H1 (cell line): ENCODE data around the gene TMEM63C. TPM values are rescaled to one million over a fixed set of nuclear protein-coding genes. Genes with fewer than 3 reads are reported as not detected.

Source experiments
- CTCF ChIA-PET: fragments of 300-600 bp; sonication (Branson Sonifier 250); formaldehyde crosslinking; loops from one replicate; lab custom pipeline; 2021; ENCODE audit not compliant: partially characterized antibody; lab: Charles Lee
- POLR2A ChIA-PET: fragments of 300-600 bp; sonication (Branson Sonifier 250); formaldehyde crosslinking; loops from one replicate; lab custom pipeline; 2021; ENCODE audit warnings: inconsistent platforms; ENCODE audit not compliant: partially characterized antibody; lab: Charles Lee
- DNase-seq, 2 experiments: peaks; one replicate each; pipeline versions ENCODE4 v3.0.0 to v3.0.0-alpha.2; 2010 to 2022; ENCODE audit warnings: low spot score in 2 of 2, low read depth in 1 of 2, mixed read lengths in 1 of 2
- FAIRE-seq: peaks from 2 replicates; lab custom pipeline; 2011; peaks lifted over from hg19 to GRCh38; lab: Jason Lieb, UNC
- H2AFZ ChIP-seq: 2 replicates; pipeline ENCODE4 v1.8.1; 2012; ENCODE audit warnings: low read length, inconsistent platforms
- H2AK5ac ChIP-seq: 2 replicates; pipeline ENCODE4 v1.6.1; 2013; ENCODE audit warnings: low read depth, low read length
- H2BK120ac ChIP-seq: replicated peaks from 2 replicates; pipeline ENCODE3; 2013; ENCODE audit warnings: low read depth, low read length, inconsistent platforms
- H2BK12ac ChIP-seq: 2 replicates; pipeline ENCODE4 v1.6.1; 2013; ENCODE audit warnings: low read depth, low read length
- H2BK15ac ChIP-seq: 2 replicates; pipeline ENCODE4 v1.6.1; 2013; ENCODE audit warnings: low read length
- H2BK20ac ChIP-seq: 2 replicates; pipeline ENCODE4 v1.6.1; 2013; ENCODE audit warnings: low read length
- H2BK5ac ChIP-seq: 2 replicates; pipeline ENCODE4 v1.6.1; 2013; ENCODE audit warnings: low read depth, low read length
- H3K14ac ChIP-seq: 2 replicates; pipeline ENCODE4 v1.6.1; 2013; ENCODE audit warnings: inconsistent platforms; ENCODE audit not compliant: insufficient read length
- H3K18ac ChIP-seq: 2 replicates; pipeline ENCODE4 v1.6.1; 2013; ENCODE audit warnings: low read length; ENCODE audit errors: extremely low read depth
- H3K23ac ChIP-seq: 2 replicates; pipeline ENCODE4 v1.6.1; 2013; ENCODE audit warnings: inconsistent platforms; ENCODE audit not compliant: insufficient read length
- H3K23me2 ChIP-seq: 2 replicates; pipeline ENCODE4 v1.6.1; 2013; ENCODE audit warnings: low read depth, low read length
- H3K27ac ChIP-seq: 2 replicates; pipeline ENCODE4 v1.6.1; 2011; ENCODE audit warnings: low read depth, low read length, inconsistent platforms
- H3K27me3 ChIP-seq, 4 experiments: replicated peaks in 1 of 4; 1 replicate in 1 of 4; 2 replicates in 3 of 4; pipeline versions ENCODE4 v1.6.1 to v1.8.1; 2011 to 2013; ENCODE audit warnings: low read length in 3 of 4, mild to moderate bottlenecking in 3 of 4, inconsistent platforms in 2 of 4, mixed read lengths in 2 of 4, moderate library complexity in 1 of 4; ENCODE audit not compliant: control insufficient read depth in 3 of 4, insufficient read depth in 3 of 4; ENCODE audit errors: extremely low read depth in 1 of 4
- H3K36me3 ChIP-seq, 4 experiments: 2 replicates each; pipeline versions ENCODE4 v1.6.1 to v1.8.1; 2011 to 2013; ENCODE audit warnings: mild to moderate bottlenecking in 4 of 4, low read length in 3 of 4, moderate library complexity in 2 of 4, control low read depth in 1 of 4, inconsistent platforms in 1 of 4; ENCODE audit not compliant: insufficient read depth in 4 of 4, control insufficient read depth in 2 of 4
- H3K4ac ChIP-seq: replicated peaks from 2 replicates; pipeline ENCODE3; 2013; ENCODE audit warnings: low read length, low read depth, mixed read lengths, inconsistent platforms; ENCODE audit not compliant: insufficient read length
- H3K4me1 ChIP-seq, 4 experiments: replicated peaks in 1 of 4; 1 replicate in 1 of 4; 2 replicates in 3 of 4; pipeline versions ENCODE4 v1.6.1 to v1.8.1; 2011 to 2013; ENCODE audit warnings: low read length in 3 of 4, inconsistent platforms in 2 of 4, mixed read lengths in 1 of 4; ENCODE audit not compliant: insufficient read depth in 4 of 4, control insufficient read depth in 3 of 4
- H3K4me2 ChIP-seq, 2 experiments: 2 replicates each; pipeline versions ENCODE4 v1.6.1 to v1.8.1; 2011 to 2013; ENCODE audit warnings: low read depth in 2 of 2, low read length in 2 of 2, control low read depth in 1 of 2, inconsistent platforms in 1 of 2, mild to moderate bottlenecking in 1 of 2; ENCODE audit not compliant: insufficient read depth in 1 of 2
- H3K4me3 ChIP-seq, 4 experiments: fragments of 200-600, 300-600 bp in 1 of 4; sonication (generic), shearing (Covaris generic), sonication (Bioruptor Twin) in 1 of 4; 2 replicates each; pipeline versions ENCODE4 v1.5.1 to v1.8.1; 2011 to 2016; ENCODE audit warnings: low read length in 4 of 4, low read depth in 3 of 4, control low read depth in 2 of 4, inconsistent platforms in 2 of 4, mild to moderate bottlenecking in 2 of 4, mixed read lengths in 1 of 4, moderate library complexity in 1 of 4; ENCODE audit not compliant: insufficient read depth in 2 of 4; ENCODE audit errors: extremely low read depth in 1 of 4
- H3K56ac ChIP-seq: replicated peaks from 2 replicates; pipeline ENCODE3; 2013; ENCODE audit warnings: low read depth, mild to moderate bottlenecking, mixed read lengths, low read length, inconsistent platforms; ENCODE audit not compliant: insufficient read length
- H3K79me1 ChIP-seq: 2 replicates; pipeline ENCODE4 v1.6.1; 2013; ENCODE audit warnings: low read depth, low read length, control low read depth
- H3K79me2 ChIP-seq, 2 experiments: 2 replicates each; pipeline versions ENCODE4 v1.6.1 to v1.8.1; 2012 to 2013; ENCODE audit warnings: low read length in 2 of 2, mild to moderate bottlenecking in 2 of 2, inconsistent platforms in 1 of 2; ENCODE audit not compliant: insufficient read depth in 2 of 2, control insufficient read depth in 1 of 2
- H3K9ac ChIP-seq, 4 experiments: replicated peaks in 1 of 4; 1 replicate in 1 of 4; 2 replicates in 3 of 4; pipeline versions ENCODE4 v1.6.1 to v1.8.1; 2011 to 2013; ENCODE audit warnings: low read depth in 3 of 4, low read length in 3 of 4, control low read depth in 2 of 4, mild to moderate bottlenecking in 2 of 4, moderate library complexity in 2 of 4, inconsistent platforms in 1 of 4; ENCODE audit errors: extremely low read depth in 1 of 4
- H3K9me3 ChIP-seq, 2 experiments: 2 replicates each; pipeline versions ENCODE4 v1.6.1 to v1.8.1; 2012 to 2013; ENCODE audit warnings: mild to moderate bottlenecking in 2 of 2, moderate library complexity in 2 of 2, control low read depth in 1 of 2, inconsistent platforms in 1 of 2, low read depth in 1 of 2, low read length in 1 of 2, mixed read lengths in 1 of 2; ENCODE audit not compliant: insufficient read depth in 2 of 2
- H4K20me1 ChIP-seq, 2 experiments: replicated peaks in 1 of 2; 2 replicates each; pipeline versions ENCODE3 to v1.8.1; 2011 to 2013; ENCODE audit warnings: inconsistent platforms in 2 of 2, low read length in 2 of 2, mild to moderate bottlenecking in 1 of 2; ENCODE audit not compliant: insufficient read depth in 2 of 2, control insufficient read depth in 1 of 2
- H4K5ac ChIP-seq: 2 replicates; pipeline ENCODE4 v1.6.1; 2013; ENCODE audit warnings: low read length, low read depth, mixed read lengths, inconsistent platforms; ENCODE audit not compliant: insufficient read length
- H4K8ac ChIP-seq: 2 replicates; pipeline ENCODE4 v1.8.0; 2013; ENCODE audit warnings: mild to moderate bottlenecking, moderate library complexity, low read length, inconsistent platforms; ENCODE audit not compliant: insufficient read depth; ENCODE audit errors: extremely low read depth
- H4K91ac ChIP-seq: replicated peaks from 2 replicates; pipeline ENCODE3; 2013; ENCODE audit warnings: low read length, mixed read lengths, inconsistent platforms; ENCODE audit not compliant: insufficient read length
- CREB1 ChIP-seq: IDR thresholded peaks from 2 replicates; pipeline ENCODE4 v1.6.1; 2012; ENCODE audit warnings: inconsistent platforms
- WGBS, 2 experiments: shearing (Covaris generic) in 1 of 2; methylation state at CpG; one replicate each; pipeline versions ENCODE4 v1.1.6 to v1.1.7; 2013 to 2015; ENCODE audit warnings: low lambda C conversion rate in 2 of 2, mixed read lengths in 2 of 2, inconsistent platforms in 1 of 2, low coverage in 1 of 2, missing lambda C conversion rate in 1 of 2; ENCODE audit not compliant: insufficient replicate concordance in 2 of 2, insufficient coverage in 1 of 2, insufficient read length in 1 of 2; ENCODE audit errors: extremely low coverage in 1 of 2, missing lambda C conversion rate in 1 of 2; 5-methylcytosine and 5-hydroxymethylcytosine counted together
- polyA plus RNA-seq, 7 experiments: library from polyadenylated mRNA; depleted of rRNA in 3 of 7; stranded (reverse) in 5 of 7; unstranded in 2 of 7; fragments of >200 nt in 5 of 7; fragments of 200-250 nt in 2 of 7; gene quantifications; 1 replicate in 5 of 7; 2 replicates in 1 of 7; 4 replicates in 1 of 7; pipeline versions ENCODE4 v1.2.1 to v1.2.3, GENCODE V29; 2011 to 2013; ENCODE audit warnings: missing spikeins in 2 of 7, mixed read lengths in 2 of 7
- total RNA-seq: library from RNA; stranded (reverse); fragmentation: NEBNext Ultra II Directional; extraction: Animal tissue kit (Norgen Biotek cat#: 25700); gene quantifications from 2 replicates; pipeline ENCODE4 v1.2.1, GENCODE V29; 2021

Gene TMEM63C
- total and polyA plus RNA-seq, 2 of the 8 experiments (the other 6 are each of a cell fraction or from before 2014, with no cell fraction given) = 3.0 to 7.6 TPM

- Histone ChIP-seq H3K79me1 (no peaks in the 10 kb centered on the region), H4K91ac (no peak overlapping the region), H3K4me1 (peaks cover 0 to 4% (median 0%) of the 10 kb centered on the region in 4 experiments; a peak in 1 of 7 replicates), H3K14ac (no peak overlapping the region), H3K4ac (no peak overlapping the region), H2BK15ac (no peak overlapping the region), H4K5ac (no peak overlapping the region), H4K20me1 (no peaks in the 10 kb centered on the region), H2AK5ac (no peak overlapping the region), H2BK12ac (no peak overlapping the region), H3K9ac (no peak overlapping the region), H3K23ac (no peak overlapping the region), H2BK5ac (no peak overlapping the region), H3K27ac (no peak overlapping the region), H3K79me2 (no peaks in the 10 kb centered on the region), H3K4me2 (no peak overlapping the region), H3K36me3 (no peaks in the 10 kb centered on the region), H3K23me2 (no peaks in the 10 kb centered on the region), H2BK120ac (no peak overlapping the region), H2BK20ac (no peak overlapping the region), H3K4me3 (no peak overlapping the region), H3K9me3 (no peaks in the 10 kb centered on the region), H3K27me3 (no peaks in the 10 kb centered on the region), H2AFZ (no peak overlapping the region), H3K18ac (no peak overlapping the region), H3K56ac (no peak overlapping the region), H4K8ac (no peak overlapping the region)
- FAIRE-seq = no peak
- ChIA-PET CTCF (interaction anchor here (0.6 to 1.3 kb wide), 7 partner anchors 13 to 57 kb away, joined by 3 to 5 read pairs (median 3); no protein-coding TSS in a partner anchor), POLR2A (no interaction called here)
- WGBS, 2 experiments = 86% methylated on average over 5 of the region's 5 CpGs; no CpG with 5 or more reads in 1 of the 2 experiments
- no peak for DNase-seq
- TF ChIP-seq CREB1 = no peak
These were observed 77.0 kb downstream of the TMEM63C start for GRCh38 chr14:77258566-77258965.
